ENCODE data around the gene MYO9A. TPM values are rescaled to one million over a fixed set of nuclear protein-coding genes. Genes with fewer than 3 reads are reported as not detected.

The MYO9A gene
- total RNA-seq, 4 donors from 2014 or later = 61.2 to 99.9 (median 79.9) TPM

DNA sequence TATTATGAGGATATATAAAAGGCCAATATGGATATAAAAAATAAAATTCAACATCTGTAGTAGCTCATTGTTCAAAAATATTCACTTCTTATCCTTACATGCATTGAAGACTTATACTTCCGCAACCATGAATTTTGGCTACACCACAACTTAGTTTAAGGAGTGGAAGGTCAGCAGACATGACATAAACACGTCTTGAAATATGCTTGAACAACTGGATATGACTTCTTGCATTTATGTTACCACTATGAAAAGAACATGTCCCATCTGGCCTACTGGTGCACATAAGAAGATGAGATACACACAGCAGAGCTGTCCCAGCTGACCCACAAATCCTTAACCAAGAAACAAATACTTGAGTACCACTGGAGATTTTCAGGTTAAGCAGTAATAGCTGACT is 52.1 kb downstream of the MYO9A start:
- Histone ChIP-seq H3K4me3 (no peak overlapping the region), H3K4me1 (no peaks in the 10 kb centered on the region), H3K36me3 (peaks cover 0 to 5% (median 0%) of the 10 kb centered on the region in 3 donors), H3K27me3 (no peaks in the 10 kb centered on the region), H3K27ac (no peak overlapping the region), H3K9me3 (peaks cover 0 to 7% (median 0%) of the 10 kb centered on the region in 4 donors)
- no peak for TF ChIP-seq EP300 (IDR thresholded peaks at IDR 0.05)
- TF ChIP-seq, protein P1, sequence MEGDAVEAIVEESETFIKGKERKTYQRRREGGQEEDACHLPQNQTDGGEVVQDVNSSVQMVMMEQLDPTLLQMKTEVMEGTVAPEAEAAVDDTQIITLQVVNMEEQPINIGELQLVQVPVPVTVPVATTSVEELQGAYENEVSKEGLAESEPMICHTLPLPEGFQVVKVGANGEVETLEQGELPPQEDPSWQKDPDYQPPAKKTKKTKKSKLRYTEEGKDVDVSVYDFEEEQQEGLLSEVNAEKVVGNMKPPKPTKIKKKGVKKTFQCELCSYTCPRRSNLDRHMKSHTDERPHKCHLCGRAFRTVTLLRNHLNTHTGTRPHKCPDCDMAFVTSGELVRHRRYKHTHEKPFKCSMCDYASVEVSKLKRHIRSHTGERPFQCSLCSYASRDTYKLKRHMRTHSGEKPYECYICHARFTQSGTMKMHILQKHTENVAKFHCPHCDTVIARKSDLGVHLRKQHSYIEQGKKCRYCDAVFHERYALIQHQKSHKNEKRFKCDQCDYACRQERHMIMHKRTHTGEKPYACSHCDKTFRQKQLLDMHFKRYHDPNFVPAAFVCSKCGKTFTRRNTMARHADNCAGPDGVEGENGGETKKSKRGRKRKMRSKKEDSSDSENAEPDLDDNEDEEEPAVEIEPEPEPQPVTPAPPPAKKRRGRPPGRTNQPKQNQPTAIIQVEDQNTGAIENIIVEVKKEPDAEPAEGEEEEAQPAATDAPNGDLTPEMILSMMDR (IDR thresholded peaks at IDR 0.05) = no peak
- TF ChIP-seq POLR2A (IDR thresholded peaks at IDR 0.05) = no peak
- no peak for DNase-seq (ENCODE audit: low spot score in 2 of 2)
- WGBS, 2 donors = 89 to 92% methylated on average over 2 of the region's 2 CpGs

DNA sequence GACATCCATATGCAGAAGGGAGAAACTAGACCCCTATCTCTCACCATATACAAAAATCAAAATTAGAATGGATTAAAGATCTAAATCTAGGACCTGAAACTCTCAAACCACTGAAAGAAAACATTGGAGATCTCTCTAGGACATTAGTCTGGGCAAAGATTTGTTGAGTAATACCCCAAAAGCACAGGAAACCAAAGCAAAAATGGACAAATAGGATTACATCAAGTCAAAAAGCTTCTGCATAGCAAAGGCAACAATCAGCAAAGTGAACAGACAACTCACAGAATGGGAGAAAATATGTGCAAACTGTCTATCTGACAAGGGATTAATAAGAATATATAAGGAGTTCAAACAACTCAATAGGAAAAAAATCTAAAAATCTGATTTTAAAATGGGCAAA is 54.8 kb downstream of the MYO9A start:
- Histone ChIP-seq H3K27me3 (no peaks in the 10 kb centered on the region), H3K9me3 (peaks cover 0 to 7% (median 0%) of the 10 kb centered on the region in 4 donors), H3K4me3 (no peak overlapping the region), H3K36me3 (peaks cover 0 to 5% (median 0%) of the 10 kb centered on the region in 3 donors), H3K4me1 (peaks cover 0 to 14% (median 5%) of the 10 kb centered on the region in 4 donors), H3K27ac (no peak overlapping the region)
- TF ChIP-seq, protein P1 (IDR thresholded peaks at IDR 0.05) = no peak
- TF ChIP-seq POLR2A (IDR thresholded peaks at IDR 0.05) (no peak), EP300 (IDR thresholded peaks at IDR 0.05) (no peak)
- DNase-seq (ENCODE audit: low spot score in 2 of 2) = no peak

DNA sequence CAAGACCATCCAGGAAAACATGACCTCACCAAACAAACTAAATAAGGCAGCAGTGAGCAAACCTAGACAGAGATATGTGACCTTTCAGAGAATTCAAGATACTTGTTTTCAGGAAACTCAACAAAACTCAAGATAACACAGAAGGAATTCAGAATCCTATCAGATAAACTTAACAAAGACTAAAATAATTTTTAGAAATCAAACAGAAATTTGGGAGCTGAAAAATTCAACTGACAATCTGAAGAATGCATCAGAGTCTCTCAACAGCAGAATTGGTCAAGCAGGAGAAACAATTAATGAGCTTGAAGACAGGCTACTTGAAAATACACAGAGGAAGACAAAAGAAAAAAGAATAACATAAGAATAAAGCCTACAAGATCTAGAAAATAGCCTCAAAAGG is 55.6 kb downstream of the MYO9A start:
- Histone ChIP-seq H3K27ac (no peak overlapping the region), H3K27me3 (no peaks in the 10 kb centered on the region), H3K36me3 (peaks cover 0 to 5% (median 0%) of the 10 kb centered on the region in 3 donors), H3K9me3 (peaks cover 0 to 7% (median 0%) of the 10 kb centered on the region in 4 donors), H3K4me1 (peaks cover 0 to 23% (median 7%) of the 10 kb centered on the region in 4 donors), H3K4me3 (no peak overlapping the region)
- no peak for DNase-seq (ENCODE audit: low spot score in 2 of 2)
- TF ChIP-seq EP300 (IDR thresholded peaks at IDR 0.05) (no peak), POLR2A (IDR thresholded peaks at IDR 0.05) (no peak)
- TF ChIP-seq, protein P1 (IDR thresholded peaks at IDR 0.05) = no peak

DNA sequence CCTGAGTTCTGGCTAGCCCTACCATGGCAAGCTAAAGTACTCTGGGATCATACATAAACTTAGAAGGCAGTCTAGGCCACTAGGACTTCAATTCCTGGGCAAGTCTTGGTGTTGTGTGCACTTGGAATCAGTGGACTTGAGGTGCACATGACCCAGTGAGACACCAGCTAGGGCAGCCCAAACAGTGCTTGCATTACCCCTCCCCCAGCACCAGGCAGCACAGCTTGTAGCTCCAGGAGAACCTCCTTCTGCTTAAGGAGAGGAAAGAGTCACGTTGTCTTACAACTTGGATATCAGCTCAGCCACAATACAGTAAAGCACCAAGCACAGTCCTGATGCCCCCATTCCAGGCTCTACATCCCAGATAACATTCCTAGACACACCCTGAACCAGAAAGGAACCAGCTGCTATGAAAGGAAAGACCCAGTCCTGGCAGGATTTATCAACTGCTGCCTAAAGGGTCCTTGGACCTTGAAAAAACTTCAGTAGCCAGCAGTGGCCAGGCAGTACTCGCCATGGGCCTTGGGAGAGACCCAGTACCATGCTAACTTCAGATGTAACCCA is 57.2 kb downstream of the MYO9A start:
- H3K27me3 ChIP-seq = no peaks in the 10 kb centered on the region
- WGBS, 2 donors = 78 to 91% methylated on average over 2 of the region's 2 CpGs
- H3K9me3 ChIP-seq = peaks cover 0 to 7% (median 0%) of the 10 kb centered on the region in 4 donors
- peaks cover 0 to 31% (median 7%) of the 10 kb centered on the region in 4 donors for H3K4me1 ChIP-seq
- DNase-seq (ENCODE audit: low spot score in 2 of 2) = no peak
- peaks cover 0 to 5% (median 0%) of the 10 kb centered on the region in 3 donors for H3K36me3 ChIP-seq
- no peak overlapping the region for H3K27ac ChIP-seq
- no peak for TF ChIP-seq EP300 (IDR thresholded peaks at IDR 0.05)
- no peak for TF ChIP-seq POLR2A (IDR thresholded peaks at IDR 0.05)
- TF ChIP-seq, protein P1 (IDR thresholded peaks at IDR 0.05) = no peak
- H3K4me3 ChIP-seq = no peak overlapping the region

DNA sequence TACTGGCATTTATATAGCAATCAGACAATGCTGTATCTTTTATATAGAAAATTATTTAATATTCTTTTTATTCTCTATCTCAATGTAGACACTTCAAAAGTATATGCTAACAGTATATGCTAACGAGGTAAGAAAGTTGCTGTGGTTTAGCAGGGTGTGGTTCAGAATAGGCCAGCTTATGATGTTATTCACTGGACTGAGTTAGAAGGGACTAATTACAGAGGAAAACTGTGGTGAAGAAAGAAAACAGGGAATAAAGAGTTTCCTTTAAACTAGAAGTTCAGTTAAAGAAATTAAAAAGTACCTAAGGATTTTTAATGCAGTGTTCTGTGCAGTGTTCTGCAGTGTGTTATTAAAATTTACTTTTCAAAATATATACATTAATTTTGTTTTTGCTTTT is 59.4 kb downstream of the MYO9A start:
- peaks cover 0 to 7% (median 0%) of the 10 kb centered on the region in 4 donors for H3K9me3 ChIP-seq
- DNase-seq (ENCODE audit: low spot score in 2 of 2) = no peak
- peak overlapping the region in 2 of 4 donors; percentile 18 to 56 for H3K27ac ChIP-seq
- 27 to 31% methylated on average over 1 of the region's 1 CpG for WGBS, 2 donors
- no peak overlapping the region for H3K4me3 ChIP-seq
- TF ChIP-seq EP300 (IDR thresholded peaks at IDR 0.05) (no peak), POLR2A (IDR thresholded peaks at IDR 0.05) (no peak)
- TF ChIP-seq, protein P1 (IDR thresholded peaks at IDR 0.05) = no peak
- peaks cover 0 to 5% (median 0%) of the 10 kb centered on the region in 3 donors for H3K36me3 ChIP-seq
- peaks cover 0 to 31% (median 7%) of the 10 kb centered on the region in 4 donors for H3K4me1 ChIP-seq
- H3K27me3 ChIP-seq = no peaks in the 10 kb centered on the region
